ENCODE results near the gene CDK5RAP2.

The CDK5RAP2 gene

DNA sequence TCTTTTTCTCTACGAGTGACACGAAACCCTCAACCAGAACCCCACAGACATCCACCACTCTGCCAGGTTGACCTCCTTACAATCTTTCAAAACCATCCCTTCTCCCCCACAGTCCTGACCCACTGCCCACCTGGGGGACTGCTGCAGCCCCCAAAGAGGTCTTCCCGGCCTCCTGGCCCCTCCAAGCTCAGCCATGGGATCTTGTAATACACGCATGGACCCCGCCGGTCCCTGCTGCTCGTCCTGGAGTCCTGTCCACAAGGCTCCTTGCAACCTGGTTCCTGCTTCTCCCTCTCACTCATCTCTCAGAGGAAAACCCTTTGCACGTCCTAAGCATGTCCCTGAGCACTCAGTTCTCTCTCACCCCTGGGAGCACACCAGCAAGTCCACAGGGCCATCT is 187.3 kb downstream of the CDK5RAP2 start:
- TF ChIP-seq POLR2A (IDR thresholded peaks at IDR 0.05; ENCODE audit: extremely low read depth, insufficient read length): no peak
- TF ChIP-seq CTCF (IDR thresholded peaks at IDR 0.05; ENCODE audit: low read depth, low read length): no peak
- TF ChIP-seq MAX (IDR thresholded peaks at IDR 0.05; ENCODE audit: low read depth, low read length): no peak
- TF ChIP-seq MYC (IDR thresholded peaks at IDR 0.05; ENCODE audit: low read depth, low read length): no peak
- DNase-seq (ENCODE audit: low read depth): no peak
- no peak overlapping the region for H3K4me3 ChIP-seq (ENCODE audit: low read depth, low read length)

GRCh38 chr9:120392245-120392644 is 187.7 kb downstream of the CDK5RAP2 start:
- TF ChIP-seq CTCF (IDR thresholded peaks at IDR 0.05; ENCODE audit: low read depth, low read length) (no peak), POLR2A (IDR thresholded peaks at IDR 0.05; ENCODE audit: extremely low read depth, insufficient read length) (no peak), MAX (IDR thresholded peaks at IDR 0.05; ENCODE audit: low read depth, low read length) (no peak), MYC (IDR thresholded peaks at IDR 0.05; ENCODE audit: low read depth, low read length) (no peak)

GRCh38 chr9:120391691-120392090 is 188.3 kb downstream of the CDK5RAP2 start:
- H3K4me3 ChIP-seq (ENCODE audit: low read depth, low read length): no peak overlapping the region
- DNase-seq (ENCODE audit: low read depth): no peak
- TF ChIP-seq MYC (IDR thresholded peaks at IDR 0.05; ENCODE audit: low read depth, low read length) (no peak), CTCF (IDR thresholded peaks at IDR 0.05; ENCODE audit: low read depth, low read length) (no peak), POLR2A (IDR thresholded peaks at IDR 0.05; ENCODE audit: extremely low read depth, insufficient read length) (no peak), MAX (IDR thresholded peaks at IDR 0.05; ENCODE audit: low read depth, low read length) (no peak)

More at GRCh38 chr9:120392245-120392644, 187.7 kb downstream of the CDK5RAP2 start:
- DNase-seq (ENCODE audit: low read depth): no peak
- no peak overlapping the region for H3K4me3 ChIP-seq (ENCODE audit: low read depth, low read length)

GRCh38 chr9:120390637-120391190 is 189.3 kb downstream of the CDK5RAP2 start:
- no peak for DNase-seq (ENCODE audit: low read depth)
- H3K4me3 ChIP-seq (ENCODE audit: low read depth, low read length): no peak overlapping the region
- no peak for TF ChIP-seq CTCF (IDR thresholded peaks at IDR 0.05; ENCODE audit: low read depth, low read length)
- no peak for TF ChIP-seq MAX (IDR thresholded peaks at IDR 0.05; ENCODE audit: low read depth, low read length)
- no peak for TF ChIP-seq MYC (IDR thresholded peaks at IDR 0.05; ENCODE audit: low read depth, low read length)
- no peak for TF ChIP-seq POLR2A (IDR thresholded peaks at IDR 0.05; ENCODE audit: extremely low read depth, insufficient read length)

DNA sequence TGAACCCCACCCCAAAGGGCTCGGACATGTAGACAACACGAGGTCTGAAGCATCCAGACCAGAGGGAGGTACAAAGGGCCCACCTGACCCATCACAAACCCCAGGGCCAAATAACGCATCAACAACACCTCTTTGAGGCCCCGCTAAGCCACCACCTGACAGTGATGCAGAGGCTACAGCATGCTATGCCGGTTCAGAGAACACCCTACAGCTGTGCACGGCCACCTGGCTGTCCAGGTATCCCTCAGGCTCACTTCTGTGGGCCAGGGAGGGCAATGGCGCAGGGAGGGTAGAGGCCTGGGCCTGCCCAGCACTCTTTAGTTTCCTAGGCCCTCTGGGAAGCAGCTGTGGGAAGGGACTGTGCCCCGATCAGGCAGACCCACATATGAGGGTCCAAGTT is 190.1 kb downstream of the CDK5RAP2 start:
- TF ChIP-seq MAX (IDR thresholded peaks at IDR 0.05; ENCODE audit: low read depth, low read length): no peak
- TF ChIP-seq CTCF (IDR thresholded peaks at IDR 0.05; ENCODE audit: low read depth, low read length): no peak
- no peak for TF ChIP-seq POLR2A (IDR thresholded peaks at IDR 0.05; ENCODE audit: extremely low read depth, insufficient read length)
- no peak for TF ChIP-seq MYC (IDR thresholded peaks at IDR 0.05; ENCODE audit: low read depth, low read length)
- DNase-seq (ENCODE audit: low read depth): no peak

More for the DNA sequence above, 190.1 kb downstream of the CDK5RAP2 start:
- no peak overlapping the region for H3K4me3 ChIP-seq (ENCODE audit: low read depth, low read length)

All from NB4 (cell line).